GM12891 (cell line): Measurements from ENCODE around the gene KIF3B.
"Not testable (repeated sequence)": the region's sequence is repeated elsewhere in the genome, so short reads cannot be mapped to it uniquely, and the experiment has no call there.

Experiments used
- DNase-seq: peaks from one replicate; pipeline ENCODE4 v3.0.0; 2011; ENCODE audit warnings: low spot score; ENCODE audit not compliant: insufficient read length
- FAIRE-seq: peaks from 2 replicates; lab custom pipeline; 2011; peaks lifted over from hg19 to GRCh38; lab: Jason Lieb, UNC
- PAX5 ChIP-seq: IDR thresholded peaks from 2 replicates; pipeline ENCODE4 v1.6.1; 2011; ENCODE audit warnings: low read length, moderate library complexity, mild to moderate bottlenecking; ENCODE audit not compliant: insufficient read depth, severe bottlenecking
- POLR2A ChIP-seq: IDR thresholded peaks from 2 replicates; pipeline ENCODE4 v1.6.1; 2011; ENCODE audit warnings: low read depth, low read length, control low read depth
- POLR2AphosphoS5 ChIP-seq: IDR thresholded peaks from 2 replicates; pipeline ENCODE4 v1.6.1; 2011; ENCODE audit warnings: low read depth, low read length, control low read depth
- POU2F2 ChIP-seq: IDR thresholded peaks from 2 replicates; pipeline ENCODE4 v1.6.1; 2011; ENCODE audit warnings: low read depth, mild to moderate bottlenecking, control low read depth, low read length, moderate library complexity
- SPI1 ChIP-seq: IDR thresholded peaks from 2 replicates; pipeline ENCODE4 v1.6.1; 2011; ENCODE audit warnings: low read depth, low read length, control low read depth
- TAF1 ChIP-seq: IDR thresholded peaks from 2 replicates; pipeline ENCODE4 v1.6.1; 2011; ENCODE audit warnings: low read depth, low read length, control low read depth

The KIF3B gene

DNA sequence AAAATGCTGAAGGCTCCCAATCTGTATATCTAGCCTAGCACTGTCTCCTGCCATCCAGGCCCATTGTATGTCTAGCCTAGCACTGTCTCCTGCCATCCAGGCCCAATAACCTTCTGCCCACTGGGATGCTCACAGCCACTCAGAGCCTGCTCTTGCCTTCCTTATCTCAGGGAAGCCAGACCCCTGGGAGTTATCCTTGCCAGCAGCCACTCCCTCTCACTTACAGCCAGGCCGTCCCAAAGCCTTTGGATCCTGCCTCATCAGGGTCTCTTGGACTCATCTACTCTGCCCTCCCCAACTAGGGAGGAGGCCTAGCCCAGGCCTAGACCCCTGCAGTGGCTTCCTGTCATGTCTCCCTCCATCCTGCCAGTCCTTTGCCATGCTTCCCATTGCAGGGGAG, 37.3 kb downstream of the KIF3B start:
- FAIRE-seq (no peak), DNase-seq (no peak)
- no peak for TF ChIP-seq TAF1
- no peak for TF ChIP-seq POU2F2
- no peak for TF ChIP-seq POLR2AphosphoS5
- no peak for TF ChIP-seq POLR2A
- TF ChIP-seq SPI1: no peak

- FAIRE-seq (no peak), DNase-seq (no peak)
- no peak for TF ChIP-seq POLR2A
- no peak for TF ChIP-seq TAF1
- no peak for TF ChIP-seq POU2F2
- TF ChIP-seq POLR2AphosphoS5: no peak
Observed at GRCh38 chr20:32315399-32315798, 37.9 kb downstream of the KIF3B start.

DNA sequence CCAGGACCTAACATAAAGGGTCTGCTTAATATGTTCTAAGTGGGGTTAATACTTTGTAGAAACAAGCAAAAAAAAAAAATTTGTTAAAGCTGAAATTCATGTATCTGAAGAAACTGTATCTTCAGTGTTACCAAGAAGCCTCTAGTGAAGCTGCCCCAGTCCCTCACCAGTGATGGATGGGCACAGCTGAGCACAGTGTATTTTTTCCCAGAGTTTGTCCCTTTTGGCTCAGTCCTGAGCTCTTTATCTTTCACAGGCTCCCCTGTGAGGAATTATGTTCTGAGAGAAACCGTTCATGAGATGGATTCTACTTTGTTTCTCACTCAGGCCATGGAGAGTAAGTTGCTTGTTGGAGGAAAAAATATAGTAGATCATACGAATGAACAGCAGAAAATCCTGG, 38.4 kb downstream of the KIF3B start:
- DNase-seq (no peak), FAIRE-seq (no peak)
- TF ChIP-seq TAF1: no peak

GRCh38 chr20:32316667-32317066, 39.2 kb downstream of the KIF3B start:
- no peak for DNase-seq
- TF ChIP-seq TAF1 (no peak), POU2F2 (no peak), POLR2A (no peak)
- FAIRE-seq: no peak

- TF ChIP-seq POU2F2: no peak
- no peak for TF ChIP-seq TAF1
- TF ChIP-seq POLR2AphosphoS5: no peak
- no peak for TF ChIP-seq PAX5
- no peak for TF ChIP-seq POLR2A
- no peak for TF ChIP-seq SPI1
- FAIRE-seq: no peak
- DNase-seq: no peak
Observed at GRCh38 chr20:32319100-32319499, 41.6 kb downstream of the KIF3B start.

GRCh38 chr20:32320305-32320704, 42.9 kb downstream of the KIF3B start:
- no peak for FAIRE-seq
- no peak for DNase-seq
- TF ChIP-seq POLR2AphosphoS5 (no peak), TAF1 (no peak), POU2F2 (no peak), PAX5 (no peak), POLR2A (no peak), SPI1 (no peak)

GRCh38 chr20:32321390-32321789, 43.9 kb downstream of the KIF3B start:
- DNase-seq: no peak
- FAIRE-seq: peak; percentile 38
- TF ChIP-seq SPI1 (peak; percentile 64), POLR2A (no peak), PAX5 (no peak)

DNA sequence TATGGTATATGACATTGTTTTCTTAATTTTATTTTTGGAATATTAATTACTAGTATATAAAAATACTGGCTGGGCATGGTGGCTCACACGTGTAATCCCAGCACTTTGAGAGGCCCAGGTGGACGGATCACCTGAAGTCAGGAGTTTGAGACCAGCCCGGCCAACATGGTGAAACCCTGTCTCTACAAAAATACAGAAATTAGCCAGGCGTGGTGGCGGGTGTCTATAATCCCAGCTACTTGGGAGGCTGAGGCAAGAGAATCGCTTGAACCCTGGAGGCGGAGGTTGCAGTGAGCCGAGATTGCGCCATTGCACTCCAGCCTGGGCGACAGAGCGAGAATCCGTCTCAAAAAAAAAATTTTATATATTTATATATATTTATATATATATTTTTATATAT, 44.8 kb downstream of the KIF3B start:
- not testable (repeated sequence) for FAIRE-seq, DNase-seq

- DNase-seq, FAIRE-seq: not testable (repeated sequence)
Observed at GRCh38 chr20:32323761-32324160, 46.3 kb downstream of the KIF3B start.

- no peak for FAIRE-seq
Observed at GRCh38 chr20:32325706-32326503, 48.5 kb downstream of the KIF3B start.

GRCh38 chr20:32326504-32326845, 49.0 kb downstream of the KIF3B start:
- FAIRE-seq (no peak), DNase-seq (no peak)
- TF ChIP-seq PAX5 (no peak), POLR2A (no peak), POU2F2 (no peak), SPI1 (no peak), TAF1 (no peak), POLR2AphosphoS5 (no peak)

More at GRCh38 chr20:32325706-32326503, 48.5 kb downstream of the KIF3B start:
- DNase-seq: no peak
- TF ChIP-seq TAF1 (no peak), POU2F2 (no peak)
